ENCODE results near the gene PLAC8. TPM values are rescaled to one million over a fixed set of nuclear protein-coding genes. Genes with fewer than 3 reads are reported as not detected.

PLAC8 gene
- total RNA-seq, 1 donor from 2014 or later, result 1.0 TPM

DNA sequence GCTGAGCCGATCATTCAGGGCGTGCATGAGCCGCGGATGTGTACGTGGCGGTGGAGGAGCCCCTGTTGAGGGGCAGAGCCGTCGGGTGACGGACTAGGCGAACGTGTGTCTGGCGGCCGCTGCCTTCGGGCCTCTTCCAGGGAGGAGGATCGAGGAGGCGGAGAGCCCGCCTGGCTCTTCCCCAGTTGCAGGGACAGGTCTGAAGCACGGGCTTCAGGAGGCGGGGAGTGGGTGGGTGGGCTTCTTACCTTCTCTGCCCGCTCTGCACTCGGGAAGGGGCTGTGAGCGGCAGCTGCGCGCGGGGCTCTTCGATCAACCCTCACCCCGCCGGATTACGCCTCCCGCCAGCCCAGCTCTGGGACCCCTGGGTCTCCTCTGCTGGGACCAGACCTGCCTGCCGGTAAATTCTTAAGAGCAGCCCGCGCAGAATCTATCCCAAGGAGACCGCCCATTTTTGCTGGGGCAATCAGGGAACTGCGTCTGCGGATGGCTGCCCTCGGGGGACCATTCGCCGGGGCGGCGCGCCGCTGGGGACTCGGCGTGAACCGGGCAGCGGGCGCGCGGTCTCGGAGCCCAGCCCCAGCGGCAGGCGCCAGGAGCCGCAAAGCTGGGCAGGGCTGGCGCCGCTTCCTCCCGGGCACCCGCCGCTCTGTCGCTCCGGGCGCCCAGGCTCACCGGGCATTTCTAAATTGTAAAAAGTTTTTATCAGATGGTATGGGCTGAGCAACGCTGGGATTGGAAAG is 4.9 kb downstream of the PLAC8 start:
- DNase-seq, result peak; percentile 56
- peaks cover 2% of the 10 kb centered on the region for H3K27me3 Mint-ChIP-seq (ENCODE audit: unreplicated experiment)
- H3K36me3 Mint-ChIP-seq (ENCODE audit: unreplicated experiment), result no peaks in the 10 kb centered on the region
- H3K4me3 Mint-ChIP-seq (ENCODE audit: unreplicated experiment), result peak overlapping the region; percentile 85
- peaks cover 13% of the 10 kb centered on the region for H3K4me1 Mint-ChIP-seq (ENCODE audit: low read depth, unreplicated experiment)
- peak overlapping the region; percentile 22 for H3K27ac Mint-ChIP-seq (ENCODE audit: unreplicated experiment)
- TF ChIP-seq, protein P1, sequence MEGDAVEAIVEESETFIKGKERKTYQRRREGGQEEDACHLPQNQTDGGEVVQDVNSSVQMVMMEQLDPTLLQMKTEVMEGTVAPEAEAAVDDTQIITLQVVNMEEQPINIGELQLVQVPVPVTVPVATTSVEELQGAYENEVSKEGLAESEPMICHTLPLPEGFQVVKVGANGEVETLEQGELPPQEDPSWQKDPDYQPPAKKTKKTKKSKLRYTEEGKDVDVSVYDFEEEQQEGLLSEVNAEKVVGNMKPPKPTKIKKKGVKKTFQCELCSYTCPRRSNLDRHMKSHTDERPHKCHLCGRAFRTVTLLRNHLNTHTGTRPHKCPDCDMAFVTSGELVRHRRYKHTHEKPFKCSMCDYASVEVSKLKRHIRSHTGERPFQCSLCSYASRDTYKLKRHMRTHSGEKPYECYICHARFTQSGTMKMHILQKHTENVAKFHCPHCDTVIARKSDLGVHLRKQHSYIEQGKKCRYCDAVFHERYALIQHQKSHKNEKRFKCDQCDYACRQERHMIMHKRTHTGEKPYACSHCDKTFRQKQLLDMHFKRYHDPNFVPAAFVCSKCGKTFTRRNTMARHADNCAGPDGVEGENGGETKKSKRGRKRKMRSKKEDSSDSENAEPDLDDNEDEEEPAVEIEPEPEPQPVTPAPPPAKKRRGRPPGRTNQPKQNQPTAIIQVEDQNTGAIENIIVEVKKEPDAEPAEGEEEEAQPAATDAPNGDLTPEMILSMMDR (IDR thresholded peaks at IDR 0.05; ENCODE audit: partially characterized antibody, unreplicated experiment), result no peak
- H3K9me3 Mint-ChIP-seq (ENCODE audit: unreplicated experiment), result peaks cover 2% of the 10 kb centered on the region

DNA sequence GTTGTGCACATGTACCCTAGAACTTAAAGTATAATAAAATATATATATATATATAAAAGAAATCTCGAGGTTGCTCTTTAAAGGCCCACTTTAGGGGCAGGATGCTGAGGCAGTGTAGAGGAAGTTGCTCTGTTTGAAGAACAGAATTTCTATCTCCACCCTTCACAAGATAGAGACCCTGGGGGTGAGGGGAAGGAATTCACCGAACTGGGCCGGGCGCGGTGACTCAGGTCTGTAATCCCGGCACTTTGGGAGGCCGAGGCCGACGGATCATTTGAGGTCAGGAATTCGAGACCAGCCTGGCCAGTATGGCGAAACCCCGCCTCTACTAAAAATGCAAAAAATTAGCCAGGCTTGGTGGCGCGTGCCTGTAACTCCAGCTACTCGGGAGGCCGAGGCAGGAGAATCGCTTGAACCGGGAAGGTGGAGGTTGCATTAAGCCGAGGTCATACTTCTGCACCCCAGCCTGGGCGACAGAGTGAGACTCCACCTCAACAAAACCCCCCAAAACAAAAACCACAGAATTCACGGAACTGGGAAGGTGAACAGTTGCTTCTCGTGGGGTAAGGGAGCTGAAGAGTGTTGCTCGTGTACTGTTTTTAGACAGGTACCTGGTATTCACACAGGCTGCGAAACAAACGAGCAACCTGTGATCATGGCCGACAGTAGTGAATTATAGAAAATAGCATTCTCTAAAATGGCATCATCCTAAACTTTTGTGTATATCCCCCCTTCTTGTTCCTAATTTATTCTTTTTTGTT is 6.2 kb downstream of the PLAC8 start:
- peak overlapping the region; percentile 85 for H3K4me3 Mint-ChIP-seq (ENCODE audit: unreplicated experiment)
- H3K27me3 Mint-ChIP-seq (ENCODE audit: unreplicated experiment), result peaks cover 2% of the 10 kb centered on the region
- no peaks in the 10 kb centered on the region for H3K36me3 Mint-ChIP-seq (ENCODE audit: unreplicated experiment)
- peaks cover 13% of the 10 kb centered on the region for H3K4me1 Mint-ChIP-seq (ENCODE audit: low read depth, unreplicated experiment)
- peaks cover 2% of the 10 kb centered on the region for H3K9me3 Mint-ChIP-seq (ENCODE audit: unreplicated experiment)
- TF ChIP-seq, protein P1 (IDR thresholded peaks at IDR 0.05; ENCODE audit: partially characterized antibody, unreplicated experiment), result no peak
- DNase-seq, result no peak
- no peak overlapping the region for H3K27ac Mint-ChIP-seq (ENCODE audit: unreplicated experiment)

DNA sequence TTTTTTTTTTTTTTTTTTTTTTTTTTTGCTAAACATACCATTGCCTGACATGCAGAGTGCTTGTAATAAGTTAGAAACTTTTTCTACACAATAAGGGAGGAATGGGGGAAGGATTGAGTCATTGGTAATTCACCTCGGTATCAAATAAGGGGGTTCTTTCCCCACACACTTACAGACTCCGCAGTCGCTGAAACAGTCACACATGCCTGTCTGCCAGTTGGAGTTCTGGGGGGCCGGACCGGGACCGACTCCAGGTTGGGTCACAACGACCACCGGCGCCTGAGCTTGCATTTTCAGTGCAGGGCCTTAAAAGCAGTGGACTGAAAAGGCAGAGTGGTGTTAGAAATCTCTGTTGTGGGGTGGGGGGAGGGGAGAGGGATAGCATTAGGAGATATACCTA is 6.9 kb downstream of the PLAC8 start:
- Mint-ChIP-seq H3K36me3 (ENCODE audit: unreplicated experiment) (no peaks in the 10 kb centered on the region), H3K4me1 (ENCODE audit: low read depth, unreplicated experiment) (peaks cover 13% of the 10 kb centered on the region), H3K9me3 (ENCODE audit: unreplicated experiment) (peaks cover 2% of the 10 kb centered on the region), H3K27ac (ENCODE audit: unreplicated experiment) (no peak overlapping the region), H3K4me3 (ENCODE audit: unreplicated experiment) (no peak overlapping the region), H3K27me3 (ENCODE audit: unreplicated experiment) (peaks cover 2% of the 10 kb centered on the region)
- no peak for DNase-seq
- TF ChIP-seq, protein P1 (IDR thresholded peaks at IDR 0.05; ENCODE audit: partially characterized antibody, unreplicated experiment), result no peak

DNA sequence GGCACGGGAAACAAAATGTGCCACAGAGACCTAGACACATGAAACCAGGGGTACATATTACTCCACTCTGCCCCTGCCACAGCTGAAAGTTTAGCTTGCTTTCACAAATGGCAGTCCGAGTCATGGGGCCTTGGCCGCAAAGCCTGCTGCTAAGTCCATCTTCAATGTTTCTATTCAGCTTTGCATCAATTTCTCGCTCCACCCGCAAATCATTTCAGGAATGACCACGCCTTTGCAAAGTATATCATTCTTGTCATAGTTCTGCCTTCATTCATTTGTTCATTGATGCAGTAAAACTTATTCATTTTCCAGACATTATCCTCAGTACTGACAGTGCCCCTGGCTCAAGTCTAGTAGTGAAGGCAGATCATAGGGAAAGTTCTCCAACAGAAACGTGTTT is 9.5 kb downstream of the PLAC8 start:
- Mint-ChIP-seq H3K27me3 (ENCODE audit: unreplicated experiment) (peaks cover 2% of the 10 kb centered on the region), H3K27ac (ENCODE audit: unreplicated experiment) (no peak overlapping the region), H3K4me3 (ENCODE audit: unreplicated experiment) (no peak overlapping the region), H3K9me3 (ENCODE audit: unreplicated experiment) (no peaks in the 10 kb centered on the region), H3K4me1 (ENCODE audit: low read depth, unreplicated experiment) (peaks cover 2% of the 10 kb centered on the region), H3K36me3 (ENCODE audit: unreplicated experiment) (no peaks in the 10 kb centered on the region)
- TF ChIP-seq, protein P1 (IDR thresholded peaks at IDR 0.05; ENCODE audit: partially characterized antibody, unreplicated experiment), result no peak
- no peak for DNase-seq

DNA sequence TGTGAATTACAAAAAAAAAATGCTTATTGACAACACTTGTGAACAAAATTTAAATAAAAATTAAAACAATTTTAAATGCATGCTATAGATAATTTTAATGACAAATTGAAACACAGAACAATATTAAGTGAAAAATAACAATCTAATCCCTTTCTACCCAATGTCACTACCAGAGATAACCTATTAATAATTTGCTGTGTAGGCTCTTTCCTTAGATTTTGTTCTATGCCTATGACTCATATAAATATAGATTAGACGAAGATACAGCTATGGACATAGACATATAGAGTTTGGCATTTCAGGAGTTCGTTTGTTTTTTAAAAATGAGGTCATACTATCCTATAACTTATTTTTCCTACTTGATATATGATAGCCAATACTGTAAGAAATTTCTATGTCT is 18.1 kb downstream of the PLAC8 start:
- TF ChIP-seq, protein P1 (IDR thresholded peaks at IDR 0.05; ENCODE audit: partially characterized antibody, unreplicated experiment), result no peak
- Mint-ChIP-seq H3K4me1 (ENCODE audit: low read depth, unreplicated experiment) (no peaks in the 10 kb centered on the region), H3K9me3 (ENCODE audit: unreplicated experiment) (no peaks in the 10 kb centered on the region), H3K4me3 (ENCODE audit: unreplicated experiment) (no peak overlapping the region), H3K27ac (ENCODE audit: unreplicated experiment) (no peak overlapping the region), H3K36me3 (ENCODE audit: unreplicated experiment) (no peaks in the 10 kb centered on the region), H3K27me3 (ENCODE audit: unreplicated experiment) (no peaks in the 10 kb centered on the region)
- no peak for DNase-seq
